ENCODE data around the gene DHX58. TPM values are rescaled to one million over a fixed set of nuclear protein-coding genes. Genes with fewer than 3 reads are reported as not detected.

DHX58 gene
- total and polyA plus RNA-seq, 2 of the 4 experiments (the other 2 are of a cell fraction): 1.1 to 2.8 TPM

GRCh38 chr17:42077755-42078154, 34.8 kb downstream of the DHX58 start:
- in situ Hi-C loops (cut with MboI; ENCODE audit: low sequenced_read_pairs) (no loop called here), intact Hi-C loops (cut with micrococcal nuclease) (no loop called here), dilution Hi-C loops (cut with HindIII; ENCODE audit: low sequenced_read_pairs, unreplicated experiment) (no loop called here)
- no peak overlapping the region for H3K14ac ChIP-seq (replicated peaks; ENCODE audit: low read depth, low read length)
- H3K23ac ChIP-seq (ENCODE audit: low read depth, low read length): no peak overlapping the region
- H4K20me1 ChIP-seq (ENCODE audit: insufficient read depth, low read length): no peaks in the 10 kb centered on the region
- H3K4ac ChIP-seq (ENCODE audit: low read depth, low read length): no peak overlapping the region
- ATAC-seq (ENCODE audit: low read depth) (no peak), DNase-seq (no peak)
- no peaks in the 10 kb centered on the region for H3K9me1 ChIP-seq (ENCODE audit: insufficient read depth, low read length)
- POLR2A ChIA-PET (ENCODE audit: unreplicated experiment): no interaction called here
- H3K18ac ChIP-seq (ENCODE audit: low read depth, low read length): no peak overlapping the region
- no peak overlapping the region for H4K8ac ChIP-seq (ENCODE audit: low read depth in 2 of 2, low read length in 2 of 2)
- no peaks in the 10 kb centered on the region for H3K4me1 ChIP-seq (ENCODE audit: control insufficient read depth, insufficient read depth, low read length)
- BruUV-seq (replicated peaks): no TSS peak
- no peak overlapping the region for H2BK120ac ChIP-seq (ENCODE audit: low read depth, low read length)
- H2BK15ac ChIP-seq (ENCODE audit: low read depth, low read length): no peak overlapping the region
- H3K56ac ChIP-seq (ENCODE audit: extremely low read depth, insufficient read depth, low read length): no peak overlapping the region
- H2AK9ac ChIP-seq (replicated peaks; ENCODE audit: low read depth, low read length, poor library complexity): no peak overlapping the region
- H3K9ac ChIP-seq (ENCODE audit: low read depth, low read length): no peak overlapping the region
- H3K79me1 ChIP-seq (ENCODE audit: low read depth in 1 of 2, low read length in 2 of 2): no peaks in the 10 kb centered on the region
- H3K27me3 ChIP-seq (ENCODE audit: control insufficient read depth, insufficient read depth, low read length): peaks cover 60% of the 10 kb centered on the region
- no peak overlapping the region for H4K5ac ChIP-seq (ENCODE audit: low read depth, low read length)
- 89% methylated on average over 3 of the region's 5 CpGs; no CpG with 5 or more reads in 1 of the 2 experiments for WGBS, 2 experiments (ENCODE audit: extremely low coverage in 2 of 2, insufficient read length in 1 of 2)
- no peak for TF ChIP-seq RCOR1 (IDR thresholded peaks at IDR 0.05; ENCODE audit: insufficient replicate concordance, low read length)
- TF ChIP-seq NFE2L2 (IDR thresholded peaks at IDR 0.05; ENCODE audit: low read depth, low read length): no peak
- no peak for TF ChIP-seq CEBPB (IDR thresholded peaks at IDR 0.05; ENCODE audit: low read depth, low read length)
- TF ChIP-seq MAZ (IDR thresholded peaks at IDR 0.05; ENCODE audit: borderline replicate concordance, low read depth, low read length): no peak
- TF ChIP-seq MAFK (IDR thresholded peaks at IDR 0.05; ENCODE audit: low read depth, low read length): no peak
- TF ChIP-seq RAD21 (IDR thresholded peaks at IDR 0.05; ENCODE audit: low read length): no peak
- TF ChIP-seq RFX5 (IDR thresholded peaks at IDR 0.05; ENCODE audit: low read depth, low read length): no peak
- TF ChIP-seq MXI1 (IDR thresholded peaks at IDR 0.05; ENCODE audit: borderline replicate concordance, low read depth, low read length): no peak
- no peak for TF ChIP-seq ELK1 (IDR thresholded peaks at IDR 0.05; ENCODE audit: borderline replicate concordance, low read depth, low read length)
- no peak for TF ChIP-seq POLR2A (IDR thresholded peaks at IDR 0.05; ENCODE audit: low read depth, low read length)
- H3K27ac ChIP-seq (ENCODE audit: insufficient read depth, low read length): no peak overlapping the region
- no peak overlapping the region for H2AK5ac ChIP-seq (ENCODE audit: low read depth, low read length)
- H3K36me3 ChIP-seq (ENCODE audit: control insufficient read depth, insufficient read depth, low read length): no peaks in the 10 kb centered on the region
- CTCF ChIA-PET: no interaction called here
- H2AFZ ChIP-seq (replicated peaks; ENCODE audit: low read length, poor library complexity): peak overlapping the region; percentile 41
- no peak overlapping the region for H2BK5ac ChIP-seq (ENCODE audit: low read depth, low read length, poor library complexity, severe bottlenecking)
- no peak overlapping the region for H4K91ac ChIP-seq (ENCODE audit: insufficient read depth, low read depth, low read length)
- H3K9me3 ChIP-seq (ENCODE audit: control insufficient read depth, insufficient read depth, low read length): no peaks in the 10 kb centered on the region
- no peak overlapping the region for H3K4me3 ChIP-seq (ENCODE audit: insufficient read depth, low read depth, low read length)
- H2BK20ac ChIP-seq (ENCODE audit: low read depth, low read length): no peak overlapping the region
- H3K4me2 ChIP-seq (ENCODE audit: low read depth, low read length): no peak overlapping the region
